Liver (tissue), 9 donors: Measurements from ENCODE around the gene WDR49. TPM values are rescaled to one million over a fixed set of nuclear protein-coding genes. Genes with fewer than 3 reads are reported as not detected.

Experiments used
- DNase-seq: peaks from one replicate; pipeline ENCODE4 v3.0.0-alpha.2; 2017; ENCODE audit warnings: low spot score
- H3K27ac ChIP-seq, 2 donors: one replicate each; pipeline ENCODE4 v1.7.0; 2013; ENCODE audit warnings: inconsistent platforms in 2 of 2, low read length in 2 of 2, control low read depth in 1 of 2, low read depth in 1 of 2, mild to moderate bottlenecking in 1 of 2
- H3K27me3 ChIP-seq, 4 donors: one replicate each; pipeline versions ENCODE4 v1.6.1 to v1.7.0; 2013; ENCODE audit warnings: low read length in 3 of 4, inconsistent platforms in 1 of 4, mild to moderate bottlenecking in 1 of 4, moderate library complexity in 1 of 4; ENCODE audit not compliant: control insufficient read depth in 4 of 4, insufficient read depth in 4 of 4
- H3K36me3 ChIP-seq, 4 donors: one replicate each; pipeline versions ENCODE4 v1.6.1 to v1.7.0; 2013; ENCODE audit warnings: low read length in 3 of 4, mild to moderate bottlenecking in 3 of 4, low read depth in 1 of 4, moderate library complexity in 1 of 4; ENCODE audit not compliant: control insufficient read depth in 4 of 4, insufficient read depth in 3 of 4
- H3K4me1 ChIP-seq, 4 donors: one replicate each; pipeline versions ENCODE4 v1.6.1 to v1.7.0; 2013; ENCODE audit warnings: low read length in 3 of 4, mild to moderate bottlenecking in 3 of 4, moderate library complexity in 1 of 4; ENCODE audit not compliant: control insufficient read depth in 4 of 4, insufficient read depth in 4 of 4
- H3K4me3 ChIP-seq, 3 donors: one replicate each; pipeline versions ENCODE4 v1.6.1 to v1.7.0; 2013; ENCODE audit warnings: low read length in 3 of 3, control low read depth in 1 of 3, low read depth in 1 of 3, mild to moderate bottlenecking in 1 of 3
- H3K9ac ChIP-seq, 2 donors: one replicate each; pipeline ENCODE4 v1.7.0; 2013; ENCODE audit warnings: low read length in 2 of 2, mild to moderate bottlenecking in 2 of 2, moderate library complexity in 2 of 2, control low read depth in 1 of 2, low read depth in 1 of 2
- H3K9me3 ChIP-seq, 4 donors: one replicate each; pipeline versions ENCODE4 v1.6.1 to v1.7.0; 2013; ENCODE audit warnings: low read length in 3 of 4; ENCODE audit not compliant: control insufficient read depth in 4 of 4
- EGR1 ChIP-seq, 2 donors: IDR thresholded peaks; 2 replicates each; pipeline ENCODE4 v1.6.1; 2016 to 2018; ENCODE audit warnings: antibody characterized with exemption in 2 of 2, low read depth in 2 of 2
- FOXA1 ChIP-seq: IDR thresholded peaks from 2 replicates; pipeline ENCODE4 v1.6.1; 2016; ENCODE audit warnings: antibody characterized with exemption
- GABPA ChIP-seq, 2 donors: IDR thresholded peaks in 1 of 2; conservative IDR thresholded peaks in 1 of 2; 2 replicates each; pipeline ENCODE4 v1.6.1; 2016; ENCODE audit warnings: antibody characterized with exemption in 2 of 2, mild to moderate bottlenecking in 1 of 2, moderate library complexity in 1 of 2
- HNF4A ChIP-seq, 2 donors: conservative IDR thresholded peaks; 2 replicates each; pipeline ENCODE4 v1.6.1; 2016; ENCODE audit warnings: antibody characterized with exemption in 2 of 2, mild to moderate bottlenecking in 2 of 2
- JUND ChIP-seq, 2 donors: IDR thresholded peaks; 2 replicates each; pipeline ENCODE4 v1.6.1; 2016; ENCODE audit warnings: antibody characterized with exemption in 2 of 2
- NR2F2 ChIP-seq: IDR thresholded peaks from 2 replicates; pipeline ENCODE4 v1.6.1; 2016; ENCODE audit warnings: antibody characterized with exemption
- RAD21 ChIP-seq, 2 donors: IDR thresholded peaks; 2 replicates each; pipeline ENCODE4 v1.6.1; 2016; ENCODE audit warnings: antibody characterized with exemption in 2 of 2, mild to moderate bottlenecking in 2 of 2
- RXRA ChIP-seq, 2 donors: IDR thresholded peaks; 2 replicates each; pipeline ENCODE4 v1.6.1; 2017 to 2018; ENCODE audit warnings: antibody characterized with exemption in 2 of 2, mild to moderate bottlenecking in 1 of 2
- YY1 ChIP-seq: IDR thresholded peaks from 2 replicates; pipeline ENCODE4 v1.6.1; 2016; ENCODE audit warnings: antibody characterized with exemption, mild to moderate bottlenecking
- WGBS: extraction: QIAGEN DNeasy Blood & Tissue Kit; methylation state at CpG from one replicate; pipeline ENCODE4 v1.1.7; 2013; 5-methylcytosine and 5-hydroxymethylcytosine counted together
- polyA plus RNA-seq, 2 donors: library from polyadenylated mRNA; stranded (reverse) in 1 of 2; unstranded in 1 of 2; fragments of 200-250 nt in 1 of 2; fragments of >200 nt in 1 of 2; fragmentation: Nextera tagmentation in 1 of 2; extraction: Ambion mirVana in 1 of 2; gene quantifications; one replicate each; pipeline versions ENCODE4 v1.2.1 to v1.2.3, GENCODE V29; 2013 to 2015
- total RNA-seq, 2 donors: library from RNA; depleted of rRNA; stranded (reverse); fragments of >200 nt; gene quantifications; one replicate each; pipeline ENCODE4 v1.2.3, GENCODE V29; 2014
- TF ChIP-seq, protein P1 (sequence below): IDR thresholded peaks from 2 replicates; pipeline ENCODE4 v1.6.1; 2016; ENCODE audit warnings: antibody characterized with exemption
- TF ChIP-seq, protein P2 (sequence below): IDR thresholded peaks from 2 replicates; pipeline ENCODE4 v1.6.1; 2016; ENCODE audit warnings: antibody characterized with exemption
- TF ChIP-seq, protein P3 (sequence below): fragments of 150-350 bp; IDR thresholded peaks from 2 replicates; pipeline ENCODE4 v1.5.1; 2017; ENCODE audit warnings: improper control_type of control experiment, low read depth, low read length; ENCODE audit not compliant: missing input control
- TF ChIP-seq, protein P4 (sequence below): IDR thresholded peaks from 2 replicates; pipeline ENCODE4 v1.6.1; 2016; ENCODE audit warnings: antibody characterized with exemption, mild to moderate bottlenecking
- donor health status: healthy.
- donor health status: healthy.
- donor health status: healthy.
- donor health status: healthy.
- donor health status: healthy.

Gene WDR49
- total and polyA plus RNA-seq, 4 donors = 0.23 to 0.42 TPM; not detected in 2

DNA sequence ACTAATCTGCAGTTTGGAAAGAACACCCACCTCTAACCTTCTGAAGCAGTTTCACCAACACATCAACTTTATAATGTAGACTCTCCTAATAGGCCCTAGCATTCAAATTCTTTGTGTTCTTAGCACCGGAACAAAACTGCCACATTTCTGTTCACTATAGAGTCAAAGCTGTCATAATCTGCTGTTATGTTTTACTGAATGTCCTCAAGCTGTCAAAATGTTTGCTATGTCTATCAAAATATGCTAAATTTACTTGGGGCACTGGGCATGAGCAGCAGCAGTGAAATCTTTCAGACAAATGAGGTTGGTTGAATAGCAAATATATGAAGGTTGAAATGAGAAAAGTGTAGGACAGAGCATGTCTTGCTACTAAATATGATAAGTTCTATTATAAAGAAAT lies 1.9 kb downstream of the WDR49 start:
- H3K4me1 ChIP-seq = no peaks in the 10 kb centered on the region
- no peak overlapping the region for H3K4me3 ChIP-seq

DNA sequence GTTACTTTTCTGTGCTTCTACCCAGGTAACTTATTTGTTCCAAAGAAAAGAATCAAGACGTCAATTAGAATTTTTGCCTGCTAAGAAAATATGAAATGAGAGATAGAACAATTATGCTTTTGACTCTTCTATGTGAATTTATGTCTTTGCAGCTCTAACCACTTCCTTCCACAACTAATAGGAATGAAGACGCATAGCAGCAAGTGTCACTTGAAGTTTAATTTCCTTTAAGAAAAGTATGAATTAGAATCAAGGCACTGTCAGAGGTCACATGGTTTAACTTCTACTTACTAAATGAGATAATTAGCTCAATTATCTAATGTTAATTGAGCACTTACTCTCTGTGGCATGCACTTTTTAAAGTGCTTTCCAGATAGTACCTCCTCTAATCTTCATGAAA lies 3.3 kb downstream of the WDR49 start:
- H3K27me3 ChIP-seq = no peaks in the 10 kb centered on the region
- no peaks in the 10 kb centered on the region for H3K4me1 ChIP-seq
- H3K27ac ChIP-seq = no peak overlapping the region
- no peaks in the 10 kb centered on the region for H3K9me3 ChIP-seq
- TF ChIP-seq JUND (IDR thresholded peaks at IDR 0.05) = no peak
- no peak for TF ChIP-seq GABPA (IDR thresholded peaks at IDR 0.05 in 1 of 2, conservative IDR thresholded peaks at IDR 0.05 in 1 of 2)
- no peak for TF ChIP-seq NR2F2
- TF ChIP-seq, protein P1, sequence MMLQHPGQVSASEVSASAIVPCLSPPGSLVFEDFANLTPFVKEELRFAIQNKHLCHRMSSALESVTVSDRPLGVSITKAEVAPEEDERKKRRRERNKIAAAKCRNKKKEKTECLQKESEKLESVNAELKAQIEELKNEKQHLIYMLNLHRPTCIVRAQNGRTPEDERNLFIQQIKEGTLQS = no peak
- TF ChIP-seq, protein P2, sequence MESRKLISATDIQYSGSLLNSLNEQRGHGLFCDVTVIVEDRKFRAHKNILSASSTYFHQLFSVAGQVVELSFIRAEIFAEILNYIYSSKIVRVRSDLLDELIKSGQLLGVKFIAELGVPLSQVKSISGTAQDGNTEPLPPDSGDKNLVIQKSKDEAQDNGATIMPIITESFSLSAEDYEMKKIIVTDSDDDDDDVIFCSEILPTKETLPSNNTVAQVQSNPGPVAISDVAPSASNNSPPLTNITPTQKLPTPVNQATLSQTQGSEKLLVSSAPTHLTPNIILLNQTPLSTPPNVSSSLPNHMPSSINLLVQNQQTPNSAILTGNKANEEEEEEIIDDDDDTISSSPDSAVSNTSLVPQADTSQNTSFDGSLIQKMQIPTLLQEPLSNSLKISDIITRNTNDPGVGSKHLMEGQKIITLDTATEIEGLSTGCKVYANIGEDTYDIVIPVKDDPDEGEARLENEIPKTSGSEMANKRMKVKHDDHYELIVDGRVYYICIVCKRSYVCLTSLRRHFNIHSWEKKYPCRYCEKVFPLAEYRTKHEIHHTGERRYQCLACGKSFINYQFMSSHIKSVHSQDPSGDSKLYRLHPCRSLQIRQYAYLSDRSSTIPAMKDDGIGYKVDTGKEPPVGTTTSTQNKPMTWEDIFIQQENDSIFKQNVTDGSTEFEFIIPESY = no peak
- TF ChIP-seq FOXA1 = no peak
- TF ChIP-seq HNF4A (conservative IDR thresholded peaks at IDR 0.05) = no peak
- TF ChIP-seq YY1 = no peak
- TF ChIP-seq EGR1 (IDR thresholded peaks at IDR 0.05; ENCODE audit: low read depth in 2 of 2) = no peak
- no peak for TF ChIP-seq RAD21 (IDR thresholded peaks at IDR 0.05)
- TF ChIP-seq, protein P3, sequence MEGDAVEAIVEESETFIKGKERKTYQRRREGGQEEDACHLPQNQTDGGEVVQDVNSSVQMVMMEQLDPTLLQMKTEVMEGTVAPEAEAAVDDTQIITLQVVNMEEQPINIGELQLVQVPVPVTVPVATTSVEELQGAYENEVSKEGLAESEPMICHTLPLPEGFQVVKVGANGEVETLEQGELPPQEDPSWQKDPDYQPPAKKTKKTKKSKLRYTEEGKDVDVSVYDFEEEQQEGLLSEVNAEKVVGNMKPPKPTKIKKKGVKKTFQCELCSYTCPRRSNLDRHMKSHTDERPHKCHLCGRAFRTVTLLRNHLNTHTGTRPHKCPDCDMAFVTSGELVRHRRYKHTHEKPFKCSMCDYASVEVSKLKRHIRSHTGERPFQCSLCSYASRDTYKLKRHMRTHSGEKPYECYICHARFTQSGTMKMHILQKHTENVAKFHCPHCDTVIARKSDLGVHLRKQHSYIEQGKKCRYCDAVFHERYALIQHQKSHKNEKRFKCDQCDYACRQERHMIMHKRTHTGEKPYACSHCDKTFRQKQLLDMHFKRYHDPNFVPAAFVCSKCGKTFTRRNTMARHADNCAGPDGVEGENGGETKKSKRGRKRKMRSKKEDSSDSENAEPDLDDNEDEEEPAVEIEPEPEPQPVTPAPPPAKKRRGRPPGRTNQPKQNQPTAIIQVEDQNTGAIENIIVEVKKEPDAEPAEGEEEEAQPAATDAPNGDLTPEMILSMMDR = no peak
- H3K4me3 ChIP-seq = no peak overlapping the region
- DNase-seq = no peak
- 78% methylated on average over 2 of the region's 2 CpGs for WGBS
- no peak overlapping the region for H3K9ac ChIP-seq
- no peaks in the 10 kb centered on the region for H3K36me3 ChIP-seq

More for the DNA sequence above, 1.9 kb downstream of the WDR49 start:
- WGBS = 94% methylated on average over 1 of the region's 1 CpG
- Histone ChIP-seq H3K36me3 (no peaks in the 10 kb centered on the region), H3K9ac (no peak overlapping the region), H3K27me3 (no peaks in the 10 kb centered on the region), H3K27ac (no peak overlapping the region), H3K9me3 (no peaks in the 10 kb centered on the region)
- TF ChIP-seq FOXA1 (no peak), NR2F2 (no peak)
- TF ChIP-seq, protein P3 = no peak
- TF ChIP-seq, protein P1 = no peak
- DNase-seq = no peak

DNA sequence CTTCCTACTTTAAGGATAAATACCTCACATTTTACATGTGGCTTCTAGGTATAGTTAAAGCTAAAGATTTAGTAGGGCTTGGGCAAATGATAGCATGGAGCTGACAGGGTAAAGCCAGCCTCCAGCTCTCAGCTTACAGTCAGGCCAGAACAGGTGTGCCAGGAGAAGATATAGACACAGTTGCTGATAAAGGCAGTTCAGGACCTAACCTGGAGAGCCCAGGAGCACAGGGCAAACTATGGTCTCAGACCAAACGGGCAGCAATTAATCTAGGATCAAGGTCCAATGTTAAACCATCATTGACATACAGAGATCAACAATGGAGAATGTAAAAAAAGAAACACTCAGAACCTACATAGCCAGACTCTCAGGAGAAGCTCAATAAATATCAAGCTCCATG lies 4.0 kb downstream of the WDR49 start:
- no peak overlapping the region for H3K9ac ChIP-seq
- DNase-seq = no peak
- H3K4me1 ChIP-seq = no peaks in the 10 kb centered on the region
- H3K9me3 ChIP-seq = no peaks in the 10 kb centered on the region
- H3K36me3 ChIP-seq = no peaks in the 10 kb centered on the region
- WGBS = 17% methylated on average over 1 of the region's 1 CpG
- no peak overlapping the region for H3K27ac ChIP-seq
- TF ChIP-seq HNF4A (conservative IDR thresholded peaks at IDR 0.05) = no peak
- TF ChIP-seq RXRA (IDR thresholded peaks at IDR 0.05) = no peak
- TF ChIP-seq, protein P4, sequence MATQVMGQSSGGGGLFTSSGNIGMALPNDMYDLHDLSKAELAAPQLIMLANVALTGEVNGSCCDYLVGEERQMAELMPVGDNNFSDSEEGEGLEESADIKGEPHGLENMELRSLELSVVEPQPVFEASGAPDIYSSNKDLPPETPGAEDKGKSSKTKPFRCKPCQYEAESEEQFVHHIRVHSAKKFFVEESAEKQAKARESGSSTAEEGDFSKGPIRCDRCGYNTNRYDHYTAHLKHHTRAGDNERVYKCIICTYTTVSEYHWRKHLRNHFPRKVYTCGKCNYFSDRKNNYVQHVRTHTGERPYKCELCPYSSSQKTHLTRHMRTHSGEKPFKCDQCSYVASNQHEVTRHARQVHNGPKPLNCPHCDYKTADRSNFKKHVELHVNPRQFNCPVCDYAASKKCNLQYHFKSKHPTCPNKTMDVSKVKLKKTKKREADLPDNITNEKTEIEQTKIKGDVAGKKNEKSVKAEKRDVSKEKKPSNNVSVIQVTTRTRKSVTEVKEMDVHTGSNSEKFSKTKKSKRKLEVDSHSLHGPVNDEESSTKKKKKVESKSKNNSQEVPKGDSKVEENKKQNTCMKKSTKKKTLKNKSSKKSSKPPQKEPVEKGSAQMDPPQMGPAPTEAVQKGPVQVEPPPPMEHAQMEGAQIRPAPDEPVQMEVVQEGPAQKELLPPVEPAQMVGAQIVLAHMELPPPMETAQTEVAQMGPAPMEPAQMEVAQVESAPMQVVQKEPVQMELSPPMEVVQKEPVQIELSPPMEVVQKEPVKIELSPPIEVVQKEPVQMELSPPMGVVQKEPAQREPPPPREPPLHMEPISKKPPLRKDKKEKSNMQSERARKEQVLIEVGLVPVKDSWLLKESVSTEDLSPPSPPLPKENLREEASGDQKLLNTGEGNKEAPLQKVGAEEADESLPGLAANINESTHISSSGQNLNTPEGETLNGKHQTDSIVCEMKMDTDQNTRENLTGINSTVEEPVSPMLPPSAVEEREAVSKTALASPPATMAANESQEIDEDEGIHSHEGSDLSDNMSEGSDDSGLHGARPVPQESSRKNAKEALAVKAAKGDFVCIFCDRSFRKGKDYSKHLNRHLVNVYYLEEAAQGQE = no peak
- H3K4me3 ChIP-seq = no peak overlapping the region
- no peaks in the 10 kb centered on the region for H3K27me3 ChIP-seq
